LHCN-M2 (cell line): ENCODE results near the gene ELFN1. TPM values are rescaled to one million over a fixed set of nuclear protein-coding genes. Genes with fewer than 3 reads are reported as not detected.

Source experiments
- DNase-seq: peaks from one replicate; pipeline ENCODE4 v3.0.0-alpha.2; 2012; ENCODE audit warnings: low read depth
- polyA plus RNA-seq: library from polyadenylated mRNA; unstranded; fragments of >200 nt; gene quantifications from one replicate; pipeline ENCODE4 v1.2.1, GENCODE V29; 2012; ENCODE audit warnings: missing spikeins
- total RNA-seq: library from RNA; depleted of rRNA; stranded (reverse); fragments of >200 nt; gene quantifications from 2 replicates; pipeline ENCODE4 v1.2.3, GENCODE V29; 2014; rRNA removed

ELFN1 gene
- not detected in 2 replicates for total RNA-seq
- not detected for polyA plus RNA-seq

- DNase-seq = no peak
Measured at GRCh38 chr7:1669954-1670893, at the start of gene ELFN1. ELFN1 (plus strand) TSS chr7:1670277; CDS start chr7:1744597, 74,320 bp downstream.

- no peak for DNase-seq
Measured at GRCh38 chr7:1620835-1621234, 49.2 kb upstream of the ELFN1 start.

GRCh38 chr7:1621718-1622117 lies 48.4 kb upstream of the ELFN1 start:
- DNase-seq = no peak

GRCh38 chr7:1622441-1622840 lies 47.6 kb upstream of the ELFN1 start:
- no peak for DNase-seq

- DNase-seq = no peak
Measured at GRCh38 chr7:1623810-1624209, 46.3 kb upstream of the ELFN1 start.

DNA sequence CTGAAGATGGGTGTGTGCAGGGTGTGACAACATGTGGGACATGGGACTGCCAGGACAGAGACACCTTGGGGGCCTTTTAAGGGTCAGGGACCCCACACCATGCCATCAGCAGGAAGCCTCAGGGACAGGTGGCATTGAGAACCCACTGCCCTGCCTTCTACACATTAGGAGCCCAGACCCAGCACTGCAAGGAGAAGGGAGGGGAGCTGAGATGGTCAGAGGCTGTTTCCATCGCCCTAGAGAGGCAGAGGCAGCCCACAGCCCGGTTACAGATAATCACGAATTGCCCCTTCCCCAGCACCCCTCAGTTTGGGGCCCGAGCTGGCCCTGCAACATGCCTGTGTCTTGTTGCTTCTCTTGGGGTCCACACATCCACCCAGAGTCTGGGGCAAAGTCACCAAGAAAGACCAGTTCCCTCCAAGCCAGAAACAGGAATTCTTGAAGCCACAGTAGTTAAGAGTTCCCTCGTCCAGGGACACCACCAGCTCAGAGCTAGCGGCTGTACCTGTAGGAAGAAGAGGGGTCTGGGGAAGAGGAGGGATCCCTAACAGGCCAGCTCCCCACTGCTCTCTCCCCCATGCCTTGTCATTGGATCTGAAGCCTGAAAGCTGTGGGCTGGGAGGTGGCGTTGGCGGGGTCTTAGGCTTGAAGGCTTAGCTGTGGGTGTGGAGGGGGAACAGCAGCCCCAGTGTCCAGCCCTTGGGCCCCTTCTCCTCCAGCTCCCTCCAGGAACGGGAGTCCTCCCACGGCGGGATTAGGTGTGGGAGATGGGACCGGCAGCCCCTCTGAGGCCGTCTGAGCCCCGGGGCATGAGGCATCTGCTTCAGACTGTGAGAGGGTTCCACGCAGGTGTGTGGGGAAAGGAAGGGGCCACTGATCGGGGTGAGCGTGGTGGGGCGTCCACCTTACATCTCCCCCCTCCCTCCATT lies 44.8 kb upstream of the ELFN1 start:
- DNase-seq = no peak

GRCh38 chr7:1626769-1627168 lies 43.3 kb upstream of the ELFN1 start:
- DNase-seq = no peak

- no peak for DNase-seq
Measured at GRCh38 chr7:1630700-1631336, 39.3 kb upstream of the ELFN1 start.

DNA sequence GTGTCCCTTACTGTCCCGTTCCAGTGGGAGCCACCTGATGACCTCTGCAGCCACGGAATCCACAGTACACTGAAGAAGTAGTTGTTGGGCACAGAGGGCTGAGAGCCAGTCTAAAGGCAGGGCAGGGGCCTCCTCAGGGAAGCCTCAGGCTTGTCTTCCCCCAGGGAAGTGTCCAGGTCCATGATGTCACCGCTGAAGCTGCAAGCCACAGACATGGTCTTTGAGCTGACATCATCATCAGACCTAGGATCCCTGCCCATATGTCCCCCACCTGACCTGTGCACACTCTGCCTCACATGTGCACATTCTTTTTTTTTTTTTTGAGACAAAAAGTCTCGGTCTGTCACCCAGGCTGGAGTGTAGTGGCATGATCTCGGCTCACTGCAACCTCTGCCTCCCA lies 38.4 kb upstream of the ELFN1 start:
- DNase-seq = no peak

DNA sequence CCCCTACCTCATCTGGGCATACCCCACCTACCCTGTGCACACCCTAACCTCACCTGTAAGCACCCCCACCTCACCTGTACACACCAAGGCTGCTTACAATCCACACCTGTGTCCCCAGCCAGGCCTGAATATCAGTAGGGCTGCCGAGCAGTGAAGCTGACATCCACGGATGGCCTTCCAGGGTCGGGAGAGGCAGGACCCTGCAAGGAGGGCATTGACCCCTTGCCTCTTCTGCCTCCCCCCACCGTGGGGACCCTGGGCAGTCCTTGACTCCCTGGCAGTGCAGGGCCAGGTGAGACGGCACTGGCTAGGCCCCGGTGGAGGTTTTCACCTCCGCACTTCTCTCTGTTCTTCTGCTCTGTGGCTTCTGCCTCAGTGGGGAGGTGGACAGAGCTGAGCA lies 37.6 kb upstream of the ELFN1 start:
- no peak for DNase-seq

DNA sequence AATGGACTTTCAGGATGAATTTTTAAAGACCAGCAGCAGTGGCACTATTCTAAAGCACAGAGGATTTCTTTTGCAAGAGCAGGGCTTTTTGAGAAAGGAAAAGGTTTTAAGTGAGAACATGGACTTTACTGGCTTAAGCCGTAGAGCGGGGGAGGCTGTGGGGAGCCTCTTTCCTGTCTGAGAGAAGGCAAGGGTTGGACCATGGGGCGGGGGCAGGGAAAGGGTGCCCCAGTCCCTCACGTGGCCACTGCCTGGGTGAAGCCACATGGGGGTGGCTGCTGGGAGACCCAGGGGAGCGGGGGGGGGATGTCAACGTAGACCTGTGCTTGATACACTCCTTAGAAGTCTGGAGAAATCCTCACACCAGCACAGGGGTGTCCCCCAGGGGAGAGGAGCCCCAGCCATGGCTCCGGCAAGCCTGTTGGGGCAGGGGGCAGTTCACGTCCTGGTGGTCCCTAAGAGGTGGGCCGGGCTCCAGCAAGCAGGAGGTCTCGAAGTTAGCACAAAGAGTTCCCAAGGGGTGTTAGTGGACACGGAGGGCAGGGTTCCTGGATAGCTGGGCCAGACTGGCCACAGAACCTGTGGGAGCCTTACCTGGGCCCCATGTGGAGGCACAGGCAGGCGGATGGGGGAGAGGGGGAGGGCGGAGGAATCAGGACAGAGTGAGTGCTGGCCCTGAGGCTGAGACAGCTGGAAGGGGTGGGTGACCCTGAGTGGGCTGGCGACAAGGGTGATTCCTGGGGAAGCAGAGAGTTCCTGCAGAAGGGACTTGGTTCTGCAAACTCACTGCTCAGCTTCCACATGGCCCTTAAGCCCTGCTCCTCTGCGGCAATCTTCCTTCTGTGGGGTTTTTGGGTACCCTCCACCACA lies 36.9 kb upstream of the ELFN1 start:
- DNase-seq = no peak

DNA sequence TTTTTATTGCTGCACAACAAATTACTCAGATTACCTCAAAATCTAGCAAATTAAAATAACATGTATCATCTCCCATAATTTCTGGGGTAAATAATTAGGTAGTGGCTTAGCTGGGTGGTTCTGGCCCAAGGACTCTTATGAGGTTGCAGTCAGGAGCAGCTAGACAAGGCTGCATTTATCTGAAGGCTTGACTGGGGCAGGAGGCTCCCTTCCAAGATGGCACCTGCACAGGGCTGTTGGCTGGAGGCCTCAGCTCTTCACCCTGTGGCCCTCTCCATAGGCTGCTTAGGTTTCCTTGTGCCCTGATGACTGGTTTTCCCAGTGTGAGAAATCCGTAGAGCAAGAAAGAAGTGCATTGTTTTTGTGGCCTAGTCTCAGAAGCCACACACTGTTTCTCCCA lies 34.7 kb upstream of the ELFN1 start:
- DNase-seq = no peak

DNA sequence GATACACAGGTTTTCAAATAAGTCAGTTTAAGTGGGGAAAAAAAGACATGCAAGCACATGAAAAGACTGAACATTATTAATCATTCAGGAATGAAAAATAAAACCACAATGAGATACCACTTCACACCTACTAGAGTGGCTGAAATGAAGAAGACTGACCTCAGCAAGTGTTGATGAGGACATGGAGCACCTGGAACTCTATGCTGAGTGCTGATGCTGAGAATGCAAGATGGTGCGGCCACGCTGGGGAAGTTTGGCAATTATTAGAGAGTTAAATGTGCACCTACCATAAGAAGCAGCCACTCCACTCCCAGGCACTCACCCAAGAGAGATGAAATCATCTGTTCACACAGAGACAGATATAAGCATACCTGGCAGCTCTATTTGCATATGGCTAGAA lies 32.9 kb upstream of the ELFN1 start:
- DNase-seq = no peak

- DNase-seq = no peak
Measured at GRCh38 chr7:1638215-1638661, 31.8 kb upstream of the ELFN1 start.

DNA sequence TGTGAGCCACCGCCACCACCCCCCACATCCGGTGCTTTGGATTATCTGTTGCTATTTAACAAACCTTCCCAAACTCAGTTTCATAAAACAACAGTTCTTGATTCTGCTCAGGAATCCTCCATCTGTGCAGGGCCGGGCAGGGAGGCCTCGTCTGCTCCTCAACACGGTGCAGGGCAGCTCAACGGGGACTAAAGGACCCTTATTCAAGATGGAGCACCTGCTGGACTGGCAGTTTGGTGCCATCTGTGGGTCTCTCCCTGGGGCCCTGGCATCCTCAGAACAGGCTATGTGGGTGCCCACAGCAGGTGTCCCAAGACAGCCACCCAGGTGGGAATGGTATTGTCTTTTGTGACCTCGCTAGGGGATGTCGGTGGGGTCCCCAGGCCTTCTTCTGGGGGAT lies 31.0 kb upstream of the ELFN1 start:
- DNase-seq = no peak

DNA sequence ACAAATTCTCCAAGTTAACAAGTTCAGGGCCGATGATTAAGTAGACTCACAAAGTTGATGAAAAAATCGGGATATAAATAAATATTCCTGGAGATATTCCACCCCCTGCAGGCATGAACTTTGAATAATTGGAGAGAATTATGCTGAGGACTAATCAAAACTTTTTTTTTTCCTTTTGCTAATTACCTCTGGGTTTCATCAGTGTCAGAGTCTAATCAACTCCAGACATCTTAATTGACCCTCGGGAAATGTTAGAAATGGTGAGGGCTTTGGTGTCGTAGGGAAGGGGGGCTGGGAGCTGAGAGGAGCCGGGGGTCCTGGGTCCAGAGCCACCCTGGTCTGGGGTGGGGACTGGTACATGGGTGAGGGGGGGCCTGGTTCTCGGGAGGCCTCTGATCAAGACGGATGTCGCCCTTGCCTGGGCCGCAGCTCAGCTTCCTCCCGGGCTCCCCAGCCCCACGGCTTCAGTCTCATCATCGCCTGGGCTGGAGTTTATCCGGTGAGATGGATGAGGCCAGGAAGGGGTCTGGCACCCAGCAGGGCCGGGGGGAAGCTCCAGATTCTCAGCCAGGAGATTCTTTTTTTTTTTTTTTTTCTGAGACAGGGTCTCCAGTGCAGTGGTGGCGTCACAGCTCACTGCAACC lies 30.4 kb upstream of the ELFN1 start:
- no peak for DNase-seq

GRCh38 chr7:1640376-1641172 lies 29.5 kb upstream of the ELFN1 start:
- no peak for DNase-seq

DNA sequence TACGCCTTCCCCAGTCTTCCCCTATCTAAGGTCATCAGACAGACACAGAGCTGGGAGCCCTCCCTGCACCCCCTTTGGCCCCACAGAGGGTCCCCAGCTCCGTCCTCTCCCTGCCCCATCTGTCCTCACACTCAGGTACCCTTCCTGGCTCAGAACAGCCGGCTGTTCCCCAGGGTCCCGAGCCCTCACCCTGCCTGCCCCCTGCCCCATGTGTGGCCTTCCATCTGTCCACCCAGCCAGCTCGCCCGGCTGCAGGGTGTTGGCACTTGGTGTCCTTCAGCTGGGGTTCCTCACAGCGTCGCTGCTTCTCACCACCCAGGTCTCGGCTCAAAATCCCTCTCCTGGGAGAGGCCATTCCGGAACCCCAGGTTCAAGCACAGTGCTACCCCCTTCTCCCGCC lies 28.9 kb upstream of the ELFN1 start:
- DNase-seq = no peak

GRCh38 chr7:1641661-1642260 lies 28.3 kb upstream of the ELFN1 start:
- no peak for DNase-seq
